Cerebellar nuclear complex (tissue), 1 donor: Measurements from ENCODE around the gene NPEPL1.
A peak's percentile ranks its signal among the peaks of the same experiment; 100 is the strongest.
"Not testable (repeated sequence)": the region's sequence is repeated elsewhere in the genome, so short reads cannot be mapped to it uniquely, and the experiment has no call there.

ENCODE experiments used
- DNase-seq, 2 experiments: peaks; one replicate each; lab custom pipeline; 2025; lab: John Stamatoyannopoulos, UW

Gene NPEPL1

GRCh38 chr20:58692579-58693225 lies at the start of gene NPEPL1:
NPEPL1 (plus strand) TSS chr20:58692800; CDS start chr20:58692901, 101 bp downstream.
- no peak for DNase-seq

- DNase-seq = not testable (repeated sequence)
These were observed 49.7 kb upstream of the NPEPL1 start for GRCh38 chr20:58642896-58643295.

GRCh38 chr20:58645412-58645968 lies 47.1 kb upstream of the NPEPL1 start:
- DNase-seq = no peak

GRCh38 chr20:58646257-58646656 lies 46.3 kb upstream of the NPEPL1 start:
- DNase-seq = no peak

GRCh38 chr20:58646703-58647102 lies 45.9 kb upstream of the NPEPL1 start:
- no peak for DNase-seq

- no peak for DNase-seq
These were observed 45.3 kb upstream of the NPEPL1 start for GRCh38 chr20:58647162-58647795.

GRCh38 chr20:58647796-58648501 lies 44.7 kb upstream of the NPEPL1 start:
- no peak for DNase-seq

GRCh38 chr20:58648502-58648825 lies 44.1 kb upstream of the NPEPL1 start:
- not testable (repeated sequence) for DNase-seq

- no peak for DNase-seq
These were observed 43.1 kb upstream of the NPEPL1 start for GRCh38 chr20:58649288-58650180.

GRCh38 chr20:58650181-58650775 lies 42.3 kb upstream of the NPEPL1 start:
- no peak for DNase-seq

- peak in 1 of 2 experiments; percentile 48 for DNase-seq
These were observed 41.6 kb upstream of the NPEPL1 start, which contains the start of gene STX16 for GRCh38 chr20:58650776-58651558. STX16 (plus strand) TSS chr20:58651283; CDS start chr20:58652007, 724 bp downstream.

GRCh38 chr20:58651559-58651945 lies 41.0 kb upstream of the NPEPL1 start:
- no peak for DNase-seq

GRCh38 chr20:58651946-58652605 lies 40.5 kb upstream of the NPEPL1 start:
- DNase-seq = no peak

GRCh38 chr20:58652606-58653294 lies 39.9 kb upstream of the NPEPL1 start:
- no peak for DNase-seq

GRCh38 chr20:58654337-58654736 lies 38.3 kb upstream of the NPEPL1 start:
- DNase-seq = no peak

- no peak for DNase-seq
These were observed 37.1 kb upstream of the NPEPL1 start for GRCh38 chr20:58655328-58656107.

- no peak for DNase-seq
These were observed 35.8 kb upstream of the NPEPL1 start for GRCh38 chr20:58656831-58657230.

- no peak for DNase-seq
These were observed 35.3 kb upstream of the NPEPL1 start for GRCh38 chr20:58657262-58657661.

GRCh38 chr20:58657986-58658385 lies 34.6 kb upstream of the NPEPL1 start:
- DNase-seq = no peak
